ENCODE data around the gene AHCTF1.

Gene AHCTF1

DNA sequence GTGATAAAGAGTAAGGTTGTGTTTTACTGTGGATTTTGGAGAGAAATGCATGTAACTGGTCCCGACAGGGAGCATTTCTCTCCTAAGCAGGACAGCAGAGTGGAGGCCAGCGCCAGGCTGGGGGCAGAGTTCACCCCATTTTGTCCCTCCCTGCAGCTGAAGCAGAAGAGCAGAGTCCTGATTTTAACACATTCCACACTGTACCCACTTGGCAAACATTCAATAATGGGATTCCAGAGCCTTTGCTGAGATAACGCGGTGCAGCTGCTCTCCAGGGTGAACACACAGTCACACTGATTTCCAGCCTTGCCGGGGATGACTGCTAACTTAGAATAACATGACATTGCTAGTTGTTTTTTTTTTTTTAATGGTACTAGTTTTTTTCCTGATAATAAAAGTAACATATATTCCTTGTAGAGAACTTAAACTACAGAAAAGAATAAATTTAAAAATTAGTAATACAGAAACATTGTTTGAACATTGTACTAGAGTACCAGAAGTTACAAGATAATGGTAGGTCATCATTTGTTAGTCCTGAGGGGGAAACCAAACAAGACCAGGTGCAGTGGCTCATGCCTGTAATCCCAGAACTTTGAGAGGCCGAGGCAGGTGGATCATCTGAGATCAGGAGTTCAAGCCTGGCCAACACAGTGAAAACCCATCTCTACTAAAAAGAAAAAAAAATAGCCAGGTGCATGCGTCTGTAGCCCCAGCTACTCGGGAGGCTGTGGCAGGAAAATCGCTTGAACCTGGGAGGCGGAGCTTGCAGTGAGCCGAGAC, 130.3 kb downstream of the AHCTF1 start:
- Histone ChIP-seq H3K9me3 (ENCODE audit: control insufficient read depth, low read length) (no peaks in the 10 kb centered on the region), H3K4me3 (ENCODE audit: low read depth, low read length) (no peak overlapping the region), H3K27ac (no peak overlapping the region), H3K79me2 (no peaks in the 10 kb centered on the region), H3K4me2 (ENCODE audit: low read length) (no peak overlapping the region), H3K36me3 (ENCODE audit: control insufficient read depth, insufficient read depth, low read length) (no peaks in the 10 kb centered on the region), H2AFZ (no peak overlapping the region), H3K4me1 (no peaks in the 10 kb centered on the region), H3K27me3 (ENCODE audit: control insufficient read depth, insufficient read depth, low read length) (no peaks in the 10 kb centered on the region), H3K9ac (no peak overlapping the region)
- TF ChIP-seq, protein P1, sequence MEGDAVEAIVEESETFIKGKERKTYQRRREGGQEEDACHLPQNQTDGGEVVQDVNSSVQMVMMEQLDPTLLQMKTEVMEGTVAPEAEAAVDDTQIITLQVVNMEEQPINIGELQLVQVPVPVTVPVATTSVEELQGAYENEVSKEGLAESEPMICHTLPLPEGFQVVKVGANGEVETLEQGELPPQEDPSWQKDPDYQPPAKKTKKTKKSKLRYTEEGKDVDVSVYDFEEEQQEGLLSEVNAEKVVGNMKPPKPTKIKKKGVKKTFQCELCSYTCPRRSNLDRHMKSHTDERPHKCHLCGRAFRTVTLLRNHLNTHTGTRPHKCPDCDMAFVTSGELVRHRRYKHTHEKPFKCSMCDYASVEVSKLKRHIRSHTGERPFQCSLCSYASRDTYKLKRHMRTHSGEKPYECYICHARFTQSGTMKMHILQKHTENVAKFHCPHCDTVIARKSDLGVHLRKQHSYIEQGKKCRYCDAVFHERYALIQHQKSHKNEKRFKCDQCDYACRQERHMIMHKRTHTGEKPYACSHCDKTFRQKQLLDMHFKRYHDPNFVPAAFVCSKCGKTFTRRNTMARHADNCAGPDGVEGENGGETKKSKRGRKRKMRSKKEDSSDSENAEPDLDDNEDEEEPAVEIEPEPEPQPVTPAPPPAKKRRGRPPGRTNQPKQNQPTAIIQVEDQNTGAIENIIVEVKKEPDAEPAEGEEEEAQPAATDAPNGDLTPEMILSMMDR (IDR thresholded peaks at IDR 0.05): no peak

DNA sequence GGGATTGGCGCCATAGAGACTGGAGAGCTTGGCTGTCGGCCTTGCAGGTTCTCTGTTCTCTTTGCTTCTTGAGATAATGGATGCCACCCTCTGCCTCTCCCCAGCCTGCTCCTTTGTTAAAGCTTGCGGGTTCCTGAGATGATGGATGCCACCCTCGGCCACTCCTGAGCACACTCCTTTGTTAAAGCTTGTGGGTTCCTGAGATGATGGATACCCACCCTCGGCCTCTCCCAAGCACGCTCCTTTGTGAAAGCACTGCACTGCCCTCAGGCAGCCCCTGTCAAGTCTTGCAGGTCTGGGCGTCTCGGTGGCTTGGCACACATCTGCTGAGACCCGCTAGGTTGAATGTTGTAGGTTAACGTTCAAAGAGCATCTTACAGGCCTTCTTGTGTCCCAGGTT, 131.0 kb downstream of the AHCTF1 start:
- H3K36me3 ChIP-seq (ENCODE audit: control insufficient read depth, insufficient read depth, low read length): no peaks in the 10 kb centered on the region
- no peak overlapping the region for H3K4me3 ChIP-seq (ENCODE audit: low read depth, low read length)
- no peak overlapping the region for H2AFZ ChIP-seq
- H3K4me1 ChIP-seq: no peaks in the 10 kb centered on the region
- H3K4me2 ChIP-seq (ENCODE audit: low read length): no peak overlapping the region
- H3K79me2 ChIP-seq: no peaks in the 10 kb centered on the region
- TF ChIP-seq, protein P1 (IDR thresholded peaks at IDR 0.05): no peak
- no peaks in the 10 kb centered on the region for H3K9me3 ChIP-seq (ENCODE audit: control insufficient read depth, low read length)
- H3K27ac ChIP-seq: no peak overlapping the region
- H3K9ac ChIP-seq: no peak overlapping the region
- H3K27me3 ChIP-seq (ENCODE audit: control insufficient read depth, insufficient read depth, low read length): no peaks in the 10 kb centered on the region

DNA sequence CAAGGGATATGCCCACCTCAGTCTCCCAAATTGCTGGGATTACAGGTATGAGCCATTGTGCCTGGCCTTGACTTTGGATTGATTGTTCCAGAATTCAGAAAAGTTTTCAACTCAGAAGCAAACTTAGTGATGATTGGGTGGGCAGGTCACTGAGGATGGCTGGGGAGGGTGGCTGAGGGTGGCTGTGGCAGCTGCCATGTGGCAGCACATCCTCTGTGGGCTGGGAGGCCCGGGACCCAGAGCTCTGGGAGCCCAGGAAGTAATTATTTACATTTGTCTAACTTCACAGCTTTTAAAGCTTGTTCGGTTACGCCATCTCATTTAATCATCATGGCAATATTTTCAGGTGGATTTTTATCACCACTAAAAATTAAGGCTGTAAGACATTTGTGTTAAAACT, 131.4 kb downstream of the AHCTF1 start:
- TF ChIP-seq, protein P1 (IDR thresholded peaks at IDR 0.05): no peak
- no peak overlapping the region for H3K4me2 ChIP-seq (ENCODE audit: low read length)
- H3K27ac ChIP-seq: no peak overlapping the region
- H3K4me1 ChIP-seq: no peaks in the 10 kb centered on the region
- no peak overlapping the region for H2AFZ ChIP-seq
- H3K36me3 ChIP-seq (ENCODE audit: control insufficient read depth, insufficient read depth, low read length): no peaks in the 10 kb centered on the region
- H3K27me3 ChIP-seq (ENCODE audit: control insufficient read depth, insufficient read depth, low read length): no peaks in the 10 kb centered on the region
- H3K9ac ChIP-seq: no peak overlapping the region
- H3K4me3 ChIP-seq (ENCODE audit: low read depth, low read length): no peak overlapping the region
- no peaks in the 10 kb centered on the region for H3K79me2 ChIP-seq
- H3K9me3 ChIP-seq (ENCODE audit: control insufficient read depth, low read length): no peaks in the 10 kb centered on the region

DNA sequence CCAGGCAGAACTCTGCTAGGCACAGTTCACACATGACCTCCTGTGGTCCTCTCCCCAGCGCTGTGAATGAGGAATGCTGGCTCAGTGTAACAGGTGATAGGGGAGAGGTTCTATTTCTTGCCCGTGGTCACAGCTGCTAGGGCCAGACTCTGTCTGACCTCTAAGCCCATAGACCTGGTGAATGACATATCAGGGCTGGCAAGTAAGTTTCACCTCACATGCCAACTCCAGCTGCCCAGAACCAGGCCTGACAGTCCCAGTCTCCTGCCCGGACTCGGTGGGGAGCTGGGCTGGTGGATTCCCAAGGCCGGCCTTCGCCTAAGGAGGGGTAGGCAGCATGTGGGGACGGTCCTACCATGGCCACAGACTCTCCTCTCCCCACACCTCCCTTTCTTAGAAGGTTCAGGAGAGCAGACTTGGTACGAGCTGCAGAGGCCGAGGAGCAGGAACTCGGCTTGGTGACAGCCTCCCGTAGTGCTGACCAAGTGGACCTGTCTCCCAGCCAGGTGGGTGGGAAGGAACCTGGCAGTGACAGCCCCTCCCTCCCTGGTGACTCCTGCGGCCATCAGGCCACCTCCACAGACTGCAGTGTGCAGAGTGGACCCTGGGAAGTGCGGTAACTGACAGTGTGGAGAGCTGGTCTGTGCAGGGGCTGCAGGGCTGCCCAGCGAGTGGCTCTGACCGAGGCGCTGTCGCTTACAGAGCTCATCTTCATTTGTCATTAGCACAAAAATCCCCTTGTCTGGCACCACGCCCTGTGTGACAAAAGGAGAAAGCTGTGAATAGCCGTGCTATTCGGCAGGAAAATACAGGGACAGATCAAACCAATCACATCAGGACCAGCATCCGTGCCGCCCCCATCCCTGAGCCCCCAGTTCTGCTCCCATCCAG, 132.9 kb downstream of the AHCTF1 start:
- no peaks in the 10 kb centered on the region for H3K4me1 ChIP-seq
- H3K9ac ChIP-seq: no peak overlapping the region
- no peaks in the 10 kb centered on the region for H3K9me3 ChIP-seq (ENCODE audit: control insufficient read depth, low read length)
- TF ChIP-seq, protein P1 (IDR thresholded peaks at IDR 0.05): no peak
- H3K4me2 ChIP-seq (ENCODE audit: low read length): no peak overlapping the region
- no peak overlapping the region for H3K4me3 ChIP-seq (ENCODE audit: low read depth, low read length)
- H3K27ac ChIP-seq: no peak overlapping the region
- no peaks in the 10 kb centered on the region for H3K27me3 ChIP-seq (ENCODE audit: control insufficient read depth, insufficient read depth, low read length)
- H2AFZ ChIP-seq: no peak overlapping the region
- H3K36me3 ChIP-seq (ENCODE audit: control insufficient read depth, insufficient read depth, low read length): no peaks in the 10 kb centered on the region
- H3K79me2 ChIP-seq: no peaks in the 10 kb centered on the region
